Naive thymus-derived CD8-positive, alpha-beta T cell (primary cell): ENCODE results near the gene ODAD3. TPM values are rescaled to one million over a fixed set of nuclear protein-coding genes. Genes with fewer than 3 reads are reported as not detected.
A peak's percentile ranks its signal among the peaks of the same experiment; 100 is the strongest.
"Not testable (repeated sequence)": the region's sequence is repeated elsewhere in the genome, so short reads cannot be mapped to it uniquely, and the experiment has no call there.

Experiments used
- ATAC-seq, 2 donors: fragments of 150-1000 bp; cut with Tn5 transposase in 1 of 2; sonication (Bioruptor Pico), chemical (Tn5 transposase) in 1 of 2; 1 replicate in 1 of 2; 2 replicates in 1 of 2; pipeline ENCODE4 v1.10.0; 2021; ENCODE audit warnings: mild to moderate bottlenecking in 2 of 2, moderate library complexity in 2 of 2
- POLR2A ChIA-PET: fragments of 350-600 bp; sonication (Branson Sonifier 250); formaldehyde crosslinking; loops from one replicate; lab custom pipeline; 2021; ENCODE audit warnings: antibody characterized with exemption; lab: Charles Lee
- DNase-seq, 10 donors: peaks; one replicate each; pipeline versions ENCODE4 v3.0.0 to v3.0.0-alpha.2; 2020 to 2022
- H3K27ac Mint-ChIP-seq, 10 donors: one replicate each; pipeline ENCODE4 v1.8.0; 2020 to 2022; ENCODE audit warnings: mild to moderate bottlenecking in 10 of 10, mixed read lengths in 10 of 10, moderate library complexity in 4 of 10, inconsistent platforms in 1 of 10
- H3K27me3 Mint-ChIP-seq, 5 donors: one replicate each; pipeline ENCODE4 v1.8.0; 2021 to 2022; ENCODE audit warnings: mixed read lengths in 5 of 5
- H3K36me3 Mint-ChIP-seq, 3 donors: one replicate each; pipeline ENCODE4 v1.8.0; 2020 to 2022; ENCODE audit warnings: mixed read lengths in 3 of 3, mild to moderate bottlenecking in 2 of 3, inconsistent platforms in 1 of 3
- H3K4me1 Mint-ChIP-seq, 4 donors: one replicate each; pipeline ENCODE4 v1.8.0; 2021 to 2022; ENCODE audit warnings: mixed read lengths in 4 of 4
- H3K4me3 Mint-ChIP-seq, 10 donors: one replicate each; pipeline ENCODE4 v1.8.0; 2020 to 2022; ENCODE audit warnings: mild to moderate bottlenecking in 10 of 10, mixed read lengths in 10 of 10, moderate library complexity in 6 of 10, inconsistent platforms in 1 of 10
- H3K9me3 Mint-ChIP-seq, 9 donors: one replicate each; pipeline ENCODE4 v1.8.0; 2020 to 2022; ENCODE audit warnings: mixed read lengths in 9 of 9, mild to moderate bottlenecking in 3 of 9, inconsistent platforms in 1 of 9, moderate library complexity in 1 of 9
- polyA plus RNA-seq, 3 donors: library from polyadenylated mRNA; unstranded; fragments of 300-500 nt; fragmentation: Illumina TruSeq; gene quantifications; one replicate each; pipeline ENCODE4 v1.2.3, GENCODE V29; 2021
- total RNA-seq, 8 experiments: library from RNA in 2 of 8; stranded (reverse) in 2 of 8; gene quantifications; one replicate each; pipeline ENCODE4 v1.2.3 and lab custom pipeline; 2021 to 2026

Gene ODAD3
- total and polyA plus RNA-seq, 5 experiments from 2014 or later: not detected

GRCh38 chr19:11447347-11448262 lies 12.7 kb upstream of the ODAD3 start:
- Mint-ChIP-seq H3K4me3 (no peak overlapping the region), H3K27me3 (peaks cover 0 to 2% (median 0%) of the 10 kb centered on the region in 5 donors), H3K36me3 (peaks cover 0 to 52% (median 2%) of the 10 kb centered on the region in 3 donors), H3K4me1 (peaks cover 0 to 2% (median 0%) of the 10 kb centered on the region in 4 donors), H3K9me3 (no peaks in the 10 kb centered on the region), H3K27ac (no peak overlapping the region)
- ATAC-seq (no peak), DNase-seq (no peak)
- POLR2A ChIA-PET: no interaction called here

- peak in 7 of 10 donors; percentile 31 to 75 (median 44) for DNase-seq
- H3K27me3 Mint-ChIP-seq: no peaks in the 10 kb centered on the region
- H3K4me3 Mint-ChIP-seq: no peak overlapping the region
- H3K4me1 Mint-ChIP-seq: peaks cover 2 to 7% (median 6%) of the 10 kb centered on the region in 4 donors
- H3K9me3 Mint-ChIP-seq: no peaks in the 10 kb centered on the region
- H3K27ac Mint-ChIP-seq: peak overlapping the region in 1 of 10 donors; percentile 15
- POLR2A ChIA-PET: no interaction called here
- peaks cover 0 to 61% (median 5%) of the 10 kb centered on the region in 3 donors for H3K36me3 Mint-ChIP-seq
- ATAC-seq: peak; percentile 46 to 70
Measured at GRCh38 chr19:11446652-11447301, 11.9 kb upstream of the ODAD3 start.

- Mint-ChIP-seq H3K4me3 (no peak overlapping the region), H3K27ac (no peak overlapping the region), H3K9me3 (no peaks in the 10 kb centered on the region), H3K36me3 (peaks cover 0 to 65% (median 6%) of the 10 kb centered on the region in 3 donors), H3K4me1 (peaks cover 2 to 10% (median 8%) of the 10 kb centered on the region in 4 donors), H3K27me3 (no peaks in the 10 kb centered on the region)
- ATAC-seq (no peak), DNase-seq (no peak)
- POLR2A ChIA-PET: no interaction called here
Measured at GRCh38 chr19:11446271-11446651, 11.3 kb upstream of the ODAD3 start.

GRCh38 chr19:11445141-11445540 lies 10.2 kb upstream of the ODAD3 start:
- no peak for DNase-seq
- ATAC-seq: no peak
- Mint-ChIP-seq H3K27me3 (no peaks in the 10 kb centered on the region), H3K27ac (peak overlapping the region in 1 of 10 donors; percentile 40), H3K4me1 (peaks cover 9 to 18% (median 13%) of the 10 kb centered on the region in 4 donors), H3K9me3 (no peaks in the 10 kb centered on the region), H3K36me3 (peaks cover 0 to 68% (median 8%) of the 10 kb centered on the region in 3 donors), H3K4me3 (no peak overlapping the region)
- POLR2A ChIA-PET: interaction anchor here (0.7 to 0.9 kb wide), 2 partner anchors 46 to 62 kb away, joined by 3 to 6 read pairs; no protein-coding TSS in a partner anchor

- Mint-ChIP-seq H3K27ac (peak overlapping the region in 1 of 10 donors; percentile 34), H3K36me3 (peaks cover 0 to 67% (median 8%) of the 10 kb centered on the region in 3 donors), H3K9me3 (no peaks in the 10 kb centered on the region), H3K4me1 (peaks cover 9 to 18% (median 13%) of the 10 kb centered on the region in 4 donors), H3K27me3 (no peaks in the 10 kb centered on the region), H3K4me3 (no peak overlapping the region)
- DNase-seq: no peak
- no peak for ATAC-seq
- POLR2A ChIA-PET: interaction anchor here (0.6 kb wide), 1 partner anchor 1378 kb away, joined by 3 read pairs; no protein-coding TSS in a partner anchor
Measured at GRCh38 chr19:11444059-11444458, 9.1 kb upstream of the ODAD3 start.

GRCh38 chr19:11437955-11438354 lies 3.0 kb upstream of the ODAD3 start:
- POLR2A ChIA-PET: no interaction called here

GRCh38 chr19:11435833-11436313 lies 952 bp upstream of the ODAD3 start:
- Mint-ChIP-seq H3K4me3 (peak overlapping the region; percentile 98 to 100 (median 99)), H3K36me3 (peaks cover 0 to 40% (median 7%) of the 10 kb centered on the region in 3 donors), H3K27ac (peak overlapping the region; percentile 93 to 99 (median 98)), H3K27me3 (peaks cover 0 to 3% (median 0%) of the 10 kb centered on the region in 5 donors), H3K4me1 (peaks cover 10 to 40% (median 25%) of the 10 kb centered on the region in 4 donors), H3K9me3 (no peaks in the 10 kb centered on the region)
- POLR2A ChIA-PET: interaction anchor here (1.0 to 3.3 kb wide), 5 partner anchors 15 to 718 kb away, joined by 3 to 31 read pairs (median 7); partner anchors contain the start of genes CCDC159, DNM2, SWSAP1 and TMEM205
- no peak for DNase-seq
- no peak for ATAC-seq

More at GRCh38 chr19:11437955-11438354, 3.0 kb upstream of the ODAD3 start:
- Mint-ChIP-seq H3K4me3 (peak overlapping the region in 7 of 10 donors; percentile 20 to 99 (median 63)), H3K27ac (peak overlapping the region in 2 of 10 donors; percentile 45 to 77), H3K27me3 (peaks cover 0 to 3% (median 0%) of the 10 kb centered on the region in 5 donors), H3K9me3 (no peaks in the 10 kb centered on the region), H3K4me1 (peaks cover 20 to 45% (median 37%) of the 10 kb centered on the region in 4 donors), H3K36me3 (peaks cover 0 to 60% (median 15%) of the 10 kb centered on the region in 3 donors)
- DNase-seq (no peak), ATAC-seq (no peak)

- ATAC-seq (peak; percentile 3 to 26), DNase-seq (no peak)
- POLR2A ChIA-PET: interaction anchor here (1.0 to 3.3 kb wide), 6 partner anchors 12 to 717 kb away, joined by 3 to 31 read pairs (median 6); partner anchors contain the start of genes CCDC159, DNM2, SWSAP1 and TMEM205
- Mint-ChIP-seq H3K36me3 (peaks cover 0 to 28% (median 7%) of the 10 kb centered on the region in 3 donors), H3K27ac (peak overlapping the region; percentile 93 to 99 (median 98)), H3K27me3 (peaks cover 0 to 10% (median 2%) of the 10 kb centered on the region in 5 donors), H3K4me3 (peak overlapping the region; percentile 98 to 100 (median 99)), H3K9me3 (no peaks in the 10 kb centered on the region), H3K4me1 (peaks cover 8 to 37% (median 22%) of the 10 kb centered on the region in 4 donors)
Measured at GRCh38 chr19:11434703-11435056, 241 bp downstream of the ODAD3 start.

GRCh38 chr19:11433526-11433925 lies 1.4 kb downstream of the ODAD3 start:
- H3K4me1 Mint-ChIP-seq: peaks cover 8 to 37% (median 22%) of the 10 kb centered on the region in 4 donors
- peak overlapping the region in 1 of 10 donors; percentile 29 for H3K4me3 Mint-ChIP-seq
- DNase-seq, POLR2A ChIA-PET, H3K9me3 Mint-ChIP-seq, ATAC-seq: not testable (repeated sequence)
- peaks cover 0 to 11% (median 2%) of the 10 kb centered on the region in 5 donors for H3K27me3 Mint-ChIP-seq
- H3K36me3 Mint-ChIP-seq: peaks cover 0 to 21% (median 7%) of the 10 kb centered on the region in 3 donors
- peak overlapping the region in 2 of 10 donors; percentile 21 to 29 for H3K27ac Mint-ChIP-seq

GRCh38 chr19:11426656-11427055 lies 8.3 kb downstream of the ODAD3 start:
- DNase-seq: no peak
- Mint-ChIP-seq H3K9me3 (no peaks in the 10 kb centered on the region), H3K27me3 (peaks cover 10 to 43% (median 20%) of the 10 kb centered on the region in 5 donors), H3K36me3 (no peaks in the 10 kb centered on the region), H3K4me3 (no peak overlapping the region), H3K4me1 (peaks cover 9 to 24% (median 23%) of the 10 kb centered on the region in 4 donors), H3K27ac (no peak overlapping the region)
- POLR2A ChIA-PET: interaction anchor here (0.5 kb wide), 1 partner anchor 1227 kb away, joined by 3 read pairs; no protein-coding TSS in a partner anchor
- ATAC-seq: no peak

- H3K4me1 Mint-ChIP-seq: peaks cover 14 to 32% (median 31%) of the 10 kb centered on the region in 4 donors
- DNase-seq (no peak), ATAC-seq (no peak)
- peaks cover 15 to 51% (median 27%) of the 10 kb centered on the region in 5 donors for H3K27me3 Mint-ChIP-seq
- no peak overlapping the region for H3K27ac Mint-ChIP-seq
- no peak overlapping the region for H3K4me3 Mint-ChIP-seq
- no peaks in the 10 kb centered on the region for H3K9me3 Mint-ChIP-seq
- POLR2A ChIA-PET: no interaction called here
- H3K36me3 Mint-ChIP-seq: no peaks in the 10 kb centered on the region
Measured at GRCh38 chr19:11425719-11426457, 9.0 kb downstream of the ODAD3 start.
